Natural killer cell (primary cell): Measurements from ENCODE around the gene CCL4L2. TPM values are rescaled to one million over a fixed set of nuclear protein-coding genes. Genes with fewer than 3 reads are reported as not detected.
A peak's percentile ranks its signal among the peaks of the same experiment; 100 is the strongest.
"Not testable (repeated sequence)": the region's sequence is repeated elsewhere in the genome, so short reads cannot be mapped to it uniquely, and the experiment has no call there.

ENCODE experiments used
- ATAC-seq, 3 donors: fragments of 150-1000 bp in 2 of 3; fragments of 200-7000 bp in 1 of 3; cut with Tn5 transposase; 1 replicate in 1 of 3; 2 replicates in 2 of 3; pipeline ENCODE4 v1.10.0; 2021; ENCODE audit warnings: mild to moderate bottlenecking in 2 of 3, moderate library complexity in 2 of 3
- DNase-seq, 2 donors: peaks; one replicate each; pipeline versions ENCODE4 v3.0.0 to v3.0.0-alpha.2; 2013 to 2021; ENCODE audit warnings: mixed read lengths in 1 of 2
- H3K27ac ChIP-seq: one replicate; pipeline ENCODE4 v1.5.1; 2013; ENCODE audit warnings: mild to moderate bottlenecking, low read length
- H3K27me3 ChIP-seq: one replicate; pipeline ENCODE4 v1.6.1; 2013; ENCODE audit warnings: low read length; ENCODE audit not compliant: control insufficient read depth, insufficient read depth
- H3K36me3 ChIP-seq: one replicate; pipeline ENCODE4 v1.6.1; 2013; ENCODE audit warnings: low read length; ENCODE audit not compliant: control insufficient read depth, insufficient read depth
- H3K4me1 ChIP-seq: one replicate; pipeline ENCODE4 v1.6.1; 2013; ENCODE audit warnings: low read length; ENCODE audit not compliant: control insufficient read depth, insufficient read depth
- H3K4me3 ChIP-seq: one replicate; pipeline ENCODE4 v1.5.1; 2013; ENCODE audit warnings: low read length
- H3K9me3 ChIP-seq: one replicate; pipeline ENCODE4 v1.6.1; 2013; ENCODE audit warnings: low read length; ENCODE audit not compliant: control insufficient read depth, insufficient read depth
- H3K27ac Mint-ChIP-seq, 2 donors: one replicate each; pipeline ENCODE4 v1.8.0; 2022; ENCODE audit warnings: mild to moderate bottlenecking in 2 of 2, mixed read lengths in 2 of 2, moderate library complexity in 1 of 2
- H3K27me3 Mint-ChIP-seq, 2 donors: one replicate each; pipeline ENCODE4 v1.8.0; 2022; ENCODE audit warnings: low read depth in 2 of 2, mixed read lengths in 2 of 2
- H3K36me3 Mint-ChIP-seq: one replicate; pipeline ENCODE4 v1.8.0; 2022; ENCODE audit warnings: mixed read lengths
- H3K4me1 Mint-ChIP-seq, 2 donors: one replicate each; pipeline ENCODE4 v1.8.0; 2022; ENCODE audit warnings: mixed read lengths in 2 of 2
- H3K4me3 Mint-ChIP-seq: one replicate; pipeline ENCODE4 v1.8.0; 2022; ENCODE audit warnings: mild to moderate bottlenecking, moderate library complexity, mixed read lengths
- H3K9me3 Mint-ChIP-seq, 2 donors: one replicate each; pipeline ENCODE4 v1.8.0; 2022; ENCODE audit warnings: mixed read lengths in 2 of 2
- WGBS: methylation state at CpG from one replicate; pipeline ENCODE4 v1.1.7; 2013; ENCODE audit warnings: missing lambda C conversion rate; ENCODE audit not compliant: insufficient coverage; 5-methylcytosine and 5-hydroxymethylcytosine counted together
- intact Hi-C: fragments of 100-400 bp; cut with micrococcal nuclease; formaldehyde crosslinking; loops from one replicate; pipeline ENCODE4 v1.14.2; 2022
- total RNA-seq, 4 donors: library from RNA; stranded (reverse); fragments of 120-200 nt in 1 of 4; gene quantifications; one replicate each; pipeline versions ENCODE4 v1.2.3 to v1.2.4, GENCODE V29; 2013 to 2022
- TF ChIP-seq, protein P1 (sequence below): fragments of 200-600 bp; IDR thresholded peaks from one replicate; pipeline ENCODE4 v1.8.0; 2022; ENCODE audit warnings: antibody characterized with exemption

Gene CCL4L2
- total RNA-seq = 10 to 100 TPM; 23.7 to 31.2 (median 25.4) TPM
- total RNA-seq (2013) = 1.6 TPM

GRCh38 chr17:36210439-36211211, at the start of gene CCL4L2:
CCL4L2 (plus strand) TSS chr17:36211063.
- Mint-ChIP-seq H3K4me1 (peaks cover 82% of the 10 kb centered on the region in 2 donors), H3K4me3 (peak within 1 kb of the TSS; percentile 78), H3K27ac (peak within 1 kb of the TSS; percentile 87 to 91)
- peak; percentile 54 to 79 (median 78) for ATAC-seq
- H3K36me3 Mint-ChIP-seq, H3K9me3 ChIP-seq, H3K36me3 ChIP-seq, H3K27me3 ChIP-seq, H3K27me3 Mint-ChIP-seq, H3K4me3 ChIP-seq, H3K9me3 Mint-ChIP-seq: not testable (repeated sequence)
- WGBS = 26% methylated on average over 5 of the region's 7 CpGs
- H3K27ac ChIP-seq = peak within 1 kb of the TSS; percentile 63
- intact Hi-C loops = loop anchor here (1.0 to 5.0 kb wide), 2 partner anchors 14 to 318 kb away; partner anchors contain the start of genes CCL3L1 and CCL3L3
- peaks cover 75% of the 10 kb centered on the region for H3K4me1 ChIP-seq
- peak; percentile 59 to 61 for DNase-seq

- H3K9me3 Mint-ChIP-seq, intact Hi-C loops, H3K36me3 ChIP-seq, DNase-seq, H3K27ac Mint-ChIP-seq, H3K36me3 Mint-ChIP-seq, ATAC-seq, H3K27me3 ChIP-seq, H3K9me3 ChIP-seq, H3K27me3 Mint-ChIP-seq, H3K4me1 Mint-ChIP-seq, H3K4me3 Mint-ChIP-seq, H3K27ac ChIP-seq, H3K4me3 ChIP-seq, H3K4me1 ChIP-seq: not testable (repeated sequence)
- WGBS = 63% methylated on average over 4 of the region's 8 CpGs
These were observed 42.0 kb upstream of the CCL4L2 start for GRCh38 chr17:36168836-36169235.

- H3K9me3 Mint-ChIP-seq, H3K27ac Mint-ChIP-seq, ATAC-seq, H3K4me1 ChIP-seq, H3K4me3 ChIP-seq, H3K27me3 ChIP-seq, H3K27me3 Mint-ChIP-seq, H3K36me3 Mint-ChIP-seq, DNase-seq, intact Hi-C loops, H3K27ac ChIP-seq, H3K4me3 Mint-ChIP-seq, H3K36me3 ChIP-seq, H3K4me1 Mint-ChIP-seq, H3K9me3 ChIP-seq: not testable (repeated sequence)
- WGBS = no CpG with 5 or more reads among the region's 11 CpGs
These were observed 34.3 kb upstream of the CCL4L2 start, which contains the start of gene TBC1D3B for GRCh38 chr17:36176536-36176935. TBC1D3B (minus strand) TSS chr17:36176636; CDS start chr17:36175050, 1,586 bp downstream.

- peaks cover 31 to 56% of the 10 kb centered on the region in 2 donors for H3K4me1 Mint-ChIP-seq
- WGBS = 98% methylated on average over 5 of the region's 6 CpGs
- intact Hi-C loops = loop anchor here (5.0 to 10.0 kb wide), 3 partner anchors 34 to 647 kb away; partner anchors contain the start of gene SLFN12L
- not testable (repeated sequence) for H3K4me3 ChIP-seq, H3K9me3 Mint-ChIP-seq, H3K9me3 ChIP-seq, H3K36me3 Mint-ChIP-seq, H3K27ac ChIP-seq, ATAC-seq, H3K27me3 ChIP-seq, H3K27me3 Mint-ChIP-seq
- DNase-seq = peak in 1 of 2 donors; percentile 1
- Histone ChIP-seq H3K36me3 (peaks cover 11% of the 10 kb centered on the region), H3K4me1 (peaks cover 46% of the 10 kb centered on the region)
- peak overlapping the region; percentile 73 for H3K4me3 Mint-ChIP-seq
- peak overlapping the region; percentile 56 to 98 for H3K27ac Mint-ChIP-seq
These were observed 29.3 kb upstream of the CCL4L2 start for GRCh38 chr17:36181446-36182175.

GRCh38 chr17:36182176-36183000, 28.5 kb upstream of the CCL4L2 start:
- Mint-ChIP-seq H3K27me3 (no peaks in the 10 kb centered on the region), H3K9me3 (no peaks in the 10 kb centered on the region), H3K4me1 (peaks cover 39 to 64% of the 10 kb centered on the region in 2 donors), H3K4me3 (peak overlapping the region; percentile 73), H3K27ac (peak overlapping the region; percentile 56 to 98), H3K36me3 (no peaks in the 10 kb centered on the region)
- Histone ChIP-seq H3K4me3 (no peak overlapping the region), H3K27ac (no peak overlapping the region), H3K36me3 (peaks cover 14% of the 10 kb centered on the region), H3K4me1 (peaks cover 53% of the 10 kb centered on the region), H3K27me3 (peaks cover 9% of the 10 kb centered on the region), H3K9me3 (no peaks in the 10 kb centered on the region)
- WGBS = 49% methylated on average over 47 of the region's 48 CpGs
- peak in 1 of 2 donors; percentile 36 for DNase-seq
- intact Hi-C loops = loop anchor here (5.0 to 10.0 kb wide), 3 partner anchors 35 to 648 kb away; partner anchors contain the start of gene SLFN12L
- TF ChIP-seq, protein P1, sequence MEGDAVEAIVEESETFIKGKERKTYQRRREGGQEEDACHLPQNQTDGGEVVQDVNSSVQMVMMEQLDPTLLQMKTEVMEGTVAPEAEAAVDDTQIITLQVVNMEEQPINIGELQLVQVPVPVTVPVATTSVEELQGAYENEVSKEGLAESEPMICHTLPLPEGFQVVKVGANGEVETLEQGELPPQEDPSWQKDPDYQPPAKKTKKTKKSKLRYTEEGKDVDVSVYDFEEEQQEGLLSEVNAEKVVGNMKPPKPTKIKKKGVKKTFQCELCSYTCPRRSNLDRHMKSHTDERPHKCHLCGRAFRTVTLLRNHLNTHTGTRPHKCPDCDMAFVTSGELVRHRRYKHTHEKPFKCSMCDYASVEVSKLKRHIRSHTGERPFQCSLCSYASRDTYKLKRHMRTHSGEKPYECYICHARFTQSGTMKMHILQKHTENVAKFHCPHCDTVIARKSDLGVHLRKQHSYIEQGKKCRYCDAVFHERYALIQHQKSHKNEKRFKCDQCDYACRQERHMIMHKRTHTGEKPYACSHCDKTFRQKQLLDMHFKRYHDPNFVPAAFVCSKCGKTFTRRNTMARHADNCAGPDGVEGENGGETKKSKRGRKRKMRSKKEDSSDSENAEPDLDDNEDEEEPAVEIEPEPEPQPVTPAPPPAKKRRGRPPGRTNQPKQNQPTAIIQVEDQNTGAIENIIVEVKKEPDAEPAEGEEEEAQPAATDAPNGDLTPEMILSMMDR = no peak
- ATAC-seq = peak in 2 of 3 donors; percentile 6 to 11
